ENCODE results near the gene VRK2. TPM values are rescaled to one million over a fixed set of nuclear protein-coding genes. Genes with fewer than 3 reads are reported as not detected.
"Not testable (repeated sequence)": the region's sequence is repeated elsewhere in the genome, so short reads cannot be mapped to it uniquely, and the experiment has no call there.

VRK2 gene
- polyA plus RNA-seq, 3 donors, result 13.5 to 31.6 (median 21.4) TPM

DNA sequence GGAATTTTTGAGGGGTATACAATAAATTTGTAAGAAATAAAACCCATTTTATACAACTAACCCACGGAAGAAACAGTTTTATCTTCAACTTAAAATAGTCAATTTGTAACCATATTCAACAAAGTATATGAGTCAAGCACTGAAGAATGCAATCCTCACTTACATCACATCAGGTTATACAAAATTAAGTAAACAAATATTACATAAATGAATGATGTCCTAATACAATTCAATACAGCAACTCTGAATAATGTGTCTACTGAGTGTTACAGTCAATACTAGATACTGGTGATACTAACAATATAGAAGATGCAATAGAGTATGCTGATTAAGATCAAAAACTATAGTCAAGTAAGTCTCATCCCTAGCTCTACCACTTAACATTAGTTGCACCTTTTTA is 135.9 kb downstream of the VRK2 start:
- no peak overlapping the region for H3K4me3 ChIP-seq (replicated peaks in 1 of 3; ENCODE audit: low read depth in 2 of 3, low read length in 3 of 3)
- no peak for DNase-seq
- Mint-ChIP-seq H3K4me1 (no peaks in the 10 kb centered on the region), H3K36me3 (peaks cover 12 to 13% of the 10 kb centered on the region in 2 donors), H3K27ac (no peak overlapping the region), H3K27me3 (ENCODE audit: low read depth in 3 of 3) (no peaks in the 10 kb centered on the region), H3K9me3 (peaks cover 2 to 7% (median 6%) of the 10 kb centered on the region in 7 donors), H3K4me3 (no peak overlapping the region)
- intact Hi-C loops (cut with micrococcal nuclease), result no loop called here
- TF ChIP-seq, protein P1, sequence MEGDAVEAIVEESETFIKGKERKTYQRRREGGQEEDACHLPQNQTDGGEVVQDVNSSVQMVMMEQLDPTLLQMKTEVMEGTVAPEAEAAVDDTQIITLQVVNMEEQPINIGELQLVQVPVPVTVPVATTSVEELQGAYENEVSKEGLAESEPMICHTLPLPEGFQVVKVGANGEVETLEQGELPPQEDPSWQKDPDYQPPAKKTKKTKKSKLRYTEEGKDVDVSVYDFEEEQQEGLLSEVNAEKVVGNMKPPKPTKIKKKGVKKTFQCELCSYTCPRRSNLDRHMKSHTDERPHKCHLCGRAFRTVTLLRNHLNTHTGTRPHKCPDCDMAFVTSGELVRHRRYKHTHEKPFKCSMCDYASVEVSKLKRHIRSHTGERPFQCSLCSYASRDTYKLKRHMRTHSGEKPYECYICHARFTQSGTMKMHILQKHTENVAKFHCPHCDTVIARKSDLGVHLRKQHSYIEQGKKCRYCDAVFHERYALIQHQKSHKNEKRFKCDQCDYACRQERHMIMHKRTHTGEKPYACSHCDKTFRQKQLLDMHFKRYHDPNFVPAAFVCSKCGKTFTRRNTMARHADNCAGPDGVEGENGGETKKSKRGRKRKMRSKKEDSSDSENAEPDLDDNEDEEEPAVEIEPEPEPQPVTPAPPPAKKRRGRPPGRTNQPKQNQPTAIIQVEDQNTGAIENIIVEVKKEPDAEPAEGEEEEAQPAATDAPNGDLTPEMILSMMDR (IDR thresholded peaks at IDR 0.05), result no peak
- no peak overlapping the region for H3K4me2 ChIP-seq (replicated peaks; ENCODE audit: extremely low read depth, low read length, poor library complexity, severe bottlenecking)
- no peak overlapping the region for H3K9ac ChIP-seq (ENCODE audit: insufficient read depth, low read length, poor library complexity, severe bottlenecking)
- H3K27ac ChIP-seq (ENCODE audit: low read depth in 1 of 2, low read length in 2 of 2), result no peak overlapping the region
- H4K20me1 ChIP-seq (ENCODE audit: insufficient read depth, low read length), result no peaks in the 10 kb centered on the region
- H3K27me3 ChIP-seq (ENCODE audit: control insufficient read depth in 2 of 2, insufficient read depth in 2 of 2, low read length in 2 of 2), result no peaks in the 10 kb centered on the region
- H3K9me3 ChIP-seq (replicated peaks in 1 of 2; ENCODE audit: control insufficient read depth in 1 of 2, insufficient read depth in 1 of 2, low read length in 2 of 2), result no peaks in the 10 kb centered on the region
- H2AFZ ChIP-seq (ENCODE audit: insufficient read depth, low read depth, low read length, poor library complexity, severe bottlenecking), result no peak overlapping the region
- H3K4me1 ChIP-seq (ENCODE audit: control insufficient read depth in 1 of 2, insufficient read depth in 2 of 2, low read length in 2 of 2), result no peaks in the 10 kb centered on the region
- WGBS (ENCODE audit: insufficient coverage), result no CpG with 5 or more reads among the region's 1 CpG
- H3K79me2 ChIP-seq (ENCODE audit: insufficient read depth, low read length), result no peaks in the 10 kb centered on the region
- H3K36me3 ChIP-seq (replicated peaks in 1 of 2; ENCODE audit: control insufficient read depth in 1 of 2, insufficient read depth in 2 of 2, low read length in 2 of 2), result no peaks in the 10 kb centered on the region

DNA sequence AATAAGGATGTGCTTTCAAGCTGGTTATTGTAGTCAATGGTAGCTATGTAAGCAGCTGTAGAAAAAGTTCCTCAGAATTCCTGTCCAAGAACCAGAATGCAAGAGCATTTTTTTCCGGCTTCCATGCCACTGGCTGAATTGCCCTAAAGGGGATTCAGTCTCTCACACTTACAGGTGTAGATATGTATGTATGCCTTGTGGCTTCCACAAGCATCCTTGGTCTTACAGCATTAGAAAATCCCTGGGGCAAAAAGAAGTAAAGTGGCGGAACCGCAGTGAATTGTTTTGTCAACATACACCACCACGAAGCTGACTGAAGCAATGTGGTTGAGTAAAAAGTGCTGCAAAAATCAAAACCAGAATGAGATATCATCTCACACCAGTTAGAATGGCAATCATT is 139.9 kb downstream of the VRK2 start:
- H3K9me3 Mint-ChIP-seq, result peaks cover 0 to 6% (median 0%) of the 10 kb centered on the region in 7 donors

DNA sequence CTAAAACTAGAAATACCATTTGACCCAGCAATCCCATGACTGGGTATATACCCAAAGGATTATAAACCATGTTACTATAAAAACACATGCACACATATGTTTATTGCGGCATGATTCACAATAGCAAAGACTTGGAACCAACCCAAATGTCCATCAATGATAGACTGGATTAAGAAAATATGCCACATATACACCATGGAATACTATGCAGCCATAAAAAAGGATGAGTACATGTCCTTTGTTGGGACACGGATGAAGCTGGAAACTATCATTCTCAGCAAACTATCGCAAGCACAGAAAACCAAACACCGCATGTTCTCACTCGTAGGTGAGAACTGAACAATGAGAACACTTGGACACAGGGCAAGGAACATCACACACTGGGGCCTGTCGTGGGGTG is 140.4 kb downstream of the VRK2 start:
- intact Hi-C loops (cut with micrococcal nuclease); H3K9ac ChIP-seq (ENCODE audit: insufficient read depth, low read length, poor library complexity, severe bottlenecking); H3K4me3 ChIP-seq (replicated peaks in 1 of 3; ENCODE audit: low read depth in 2 of 3, low read length in 3 of 3); H3K9me3 Mint-ChIP-seq; H2AFZ ChIP-seq (ENCODE audit: insufficient read depth, low read depth, low read length, poor library complexity, severe bottlenecking); DNase-seq; H3K79me2 ChIP-seq (ENCODE audit: insufficient read depth, low read length); H3K4me1 Mint-ChIP-seq; H4K20me1 ChIP-seq (ENCODE audit: insufficient read depth, low read length); H3K4me1 ChIP-seq (ENCODE audit: control insufficient read depth in 1 of 2, insufficient read depth in 2 of 2, low read length in 2 of 2); H3K4me2 ChIP-seq (replicated peaks; ENCODE audit: extremely low read depth, low read length, poor library complexity, severe bottlenecking); H3K27ac ChIP-seq (ENCODE audit: low read depth in 1 of 2, low read length in 2 of 2); H3K27me3 ChIP-seq (ENCODE audit: control insufficient read depth in 2 of 2, insufficient read depth in 2 of 2, low read length in 2 of 2); H3K27ac Mint-ChIP-seq; H3K9me3 ChIP-seq (replicated peaks in 1 of 2; ENCODE audit: control insufficient read depth in 1 of 2, insufficient read depth in 1 of 2, low read length in 2 of 2); H3K27me3 Mint-ChIP-seq (ENCODE audit: low read depth in 3 of 3); H3K4me3 Mint-ChIP-seq: not testable (repeated sequence)
- H3K36me3 Mint-ChIP-seq, result peaks cover 13 to 19% of the 10 kb centered on the region in 2 donors
- WGBS (ENCODE audit: insufficient coverage), result 100% methylated on average over 3 of the region's 6 CpGs
- H3K36me3 ChIP-seq (replicated peaks in 1 of 2; ENCODE audit: control insufficient read depth in 1 of 2, insufficient read depth in 2 of 2, low read length in 2 of 2), result peaks cover 0 to 11% of the 10 kb centered on the region in 2 donors

More for the DNA sequence above, 139.9 kb downstream of the VRK2 start:
- Histone ChIP-seq H3K4me1 (ENCODE audit: control insufficient read depth in 1 of 2, insufficient read depth in 2 of 2, low read length in 2 of 2) (no peaks in the 10 kb centered on the region), H3K9me3 (replicated peaks in 1 of 2; ENCODE audit: control insufficient read depth in 1 of 2, insufficient read depth in 1 of 2, low read length in 2 of 2) (no peaks in the 10 kb centered on the region), H3K4me3 (replicated peaks in 1 of 3; ENCODE audit: low read depth in 2 of 3, low read length in 3 of 3) (no peak overlapping the region), H3K9ac (ENCODE audit: insufficient read depth, low read length, poor library complexity, severe bottlenecking) (no peak overlapping the region), H2AFZ (ENCODE audit: insufficient read depth, low read depth, low read length, poor library complexity, severe bottlenecking) (no peak overlapping the region), H3K27me3 (ENCODE audit: control insufficient read depth in 2 of 2, insufficient read depth in 2 of 2, low read length in 2 of 2) (no peaks in the 10 kb centered on the region), H4K20me1 (ENCODE audit: insufficient read depth, low read length) (no peaks in the 10 kb centered on the region), H3K27ac (ENCODE audit: low read depth in 1 of 2, low read length in 2 of 2) (no peak overlapping the region), H3K4me2 (replicated peaks; ENCODE audit: extremely low read depth, low read length, poor library complexity, severe bottlenecking) (no peak overlapping the region), H3K36me3 (replicated peaks in 1 of 2; ENCODE audit: control insufficient read depth in 1 of 2, insufficient read depth in 2 of 2, low read length in 2 of 2) (peaks cover 0 to 11% of the 10 kb centered on the region in 2 donors), H3K79me2 (ENCODE audit: insufficient read depth, low read length) (no peaks in the 10 kb centered on the region)
- WGBS (ENCODE audit: insufficient coverage), result no CpG with 5 or more reads among the region's 4 CpGs
- Mint-ChIP-seq H3K36me3 (peaks cover 13 to 19% of the 10 kb centered on the region in 2 donors), H3K27ac (no peak overlapping the region), H3K4me1 (no peaks in the 10 kb centered on the region), H3K27me3 (ENCODE audit: low read depth in 3 of 3) (no peaks in the 10 kb centered on the region), H3K4me3 (no peak overlapping the region)
- intact Hi-C loops (cut with micrococcal nuclease), result no loop called here
- DNase-seq, result no peak
- TF ChIP-seq, protein P1 (IDR thresholded peaks at IDR 0.05), result no peak

All from CD14-positive monocyte (primary cell).